Measurements from ENCODE around the gene GNG7. TPM values are rescaled to one million over a fixed set of nuclear protein-coding genes. Genes with fewer than 3 reads are reported as not detected.
A peak's percentile ranks its signal among the peaks of the same experiment; 100 is the strongest.
"Not testable (repeated sequence)": the region's sequence is repeated elsewhere in the genome, so short reads cannot be mapped to it uniquely, and the experiment has no call there.

The GNG7 gene
- total RNA-seq, 2 donors from 2014 or later, result 12.3 to 12.4 TPM

GRCh38 chr19:2538096-2538757 lies 164.3 kb downstream of the GNG7 start:
- no peak for TF ChIP-seq CTCF (conservative IDR thresholded peaks at IDR 0.05)
- H3K36me3 ChIP-seq (ENCODE audit: control insufficient read depth, insufficient read depth, low read length), result no peaks in the 10 kb centered on the region
- peaks cover 8% of the 10 kb centered on the region for H3K4me1 ChIP-seq (ENCODE audit: control insufficient read depth, insufficient read depth, low read length)
- H3K4me1 Mint-ChIP-seq, result peaks cover 16% of the 10 kb centered on the region
- peak overlapping the region; percentile 21 for H3K27ac Mint-ChIP-seq
- no peaks in the 10 kb centered on the region for H3K9me3 Mint-ChIP-seq
- WGBS, 2 experiments (ENCODE audit: insufficient coverage in 1 of 2, insufficient read length in 1 of 2), result 95 to 97% methylated on average over 6 to 10 of the region's 10 CpGs
- H3K36me3 Mint-ChIP-seq (ENCODE audit: low read depth), result no peaks in the 10 kb centered on the region
- no peak overlapping the region for H3K9ac ChIP-seq (ENCODE audit: extremely low read depth, low read length, poor library complexity, severe bottlenecking)
- no peak overlapping the region for H3K4me3 Mint-ChIP-seq
- H3K27ac ChIP-seq (ENCODE audit: low read depth, low read length), result no peak overlapping the region
- DNase-seq, result no peak
- no peak overlapping the region for H3K4me3 ChIP-seq (ENCODE audit: low read length)
- peaks cover 3% of the 10 kb centered on the region for H3K9me3 ChIP-seq (ENCODE audit: control insufficient read depth, low read length)
- no peaks in the 10 kb centered on the region for H3K27me3 ChIP-seq (ENCODE audit: control insufficient read depth, insufficient read depth, low read length, poor library complexity, severe bottlenecking)
- H3K27me3 Mint-ChIP-seq (ENCODE audit: insufficient read depth), result no peaks in the 10 kb centered on the region

- not testable (repeated sequence) for H3K4me3 ChIP-seq (ENCODE audit: low read length); H3K4me1 ChIP-seq (ENCODE audit: control insufficient read depth, insufficient read depth, low read length); H3K27me3 ChIP-seq (ENCODE audit: control insufficient read depth, insufficient read depth, low read length, poor library complexity, severe bottlenecking); H3K36me3 Mint-ChIP-seq (ENCODE audit: low read depth); H3K9ac ChIP-seq (ENCODE audit: extremely low read depth, low read length, poor library complexity, severe bottlenecking); H3K9me3 ChIP-seq (ENCODE audit: control insufficient read depth, low read length); H3K9me3 Mint-ChIP-seq; H3K4me3 Mint-ChIP-seq; H3K27ac ChIP-seq (ENCODE audit: low read depth, low read length); H3K36me3 ChIP-seq (ENCODE audit: control insufficient read depth, insufficient read depth, low read length); H3K27me3 Mint-ChIP-seq (ENCODE audit: insufficient read depth); DNase-seq
- peaks cover 15% of the 10 kb centered on the region for H3K4me1 Mint-ChIP-seq
- 89 to 95% methylated on average over 5 to 9 of the region's 9 CpGs for WGBS, 2 experiments (ENCODE audit: insufficient coverage in 1 of 2, insufficient read length in 1 of 2)
- peak overlapping the region; percentile 21 for H3K27ac Mint-ChIP-seq
These were observed 164.9 kb downstream of the GNG7 start for GRCh38 chr19:2537584-2537983.

GRCh38 chr19:2536461-2536860 lies 166.0 kb downstream of the GNG7 start:
- no peak overlapping the region for H3K4me3 Mint-ChIP-seq
- no peak for DNase-seq
- WGBS, 2 experiments (ENCODE audit: insufficient coverage in 1 of 2, insufficient read length in 1 of 2), result 91 to 93% methylated on average over 11 to 12 of the region's 12 CpGs
- no peaks in the 10 kb centered on the region for H3K36me3 Mint-ChIP-seq (ENCODE audit: low read depth)
- H3K4me3 ChIP-seq (ENCODE audit: low read length), result no peak overlapping the region
- no peak overlapping the region for H3K9ac ChIP-seq (ENCODE audit: extremely low read depth, low read length, poor library complexity, severe bottlenecking)
- H3K27me3 ChIP-seq (ENCODE audit: control insufficient read depth, insufficient read depth, low read length, poor library complexity, severe bottlenecking), result no peaks in the 10 kb centered on the region
- peaks cover 8% of the 10 kb centered on the region for H3K4me1 ChIP-seq (ENCODE audit: control insufficient read depth, insufficient read depth, low read length)
- TF ChIP-seq CTCF (conservative IDR thresholded peaks at IDR 0.05), result no peak
- no peak overlapping the region for H3K27ac Mint-ChIP-seq
- H3K4me1 Mint-ChIP-seq, result peaks cover 15% of the 10 kb centered on the region
- H3K27me3 Mint-ChIP-seq (ENCODE audit: insufficient read depth), result no peaks in the 10 kb centered on the region
- H3K9me3 Mint-ChIP-seq, result peaks cover 3% of the 10 kb centered on the region
- H3K27ac ChIP-seq (ENCODE audit: low read depth, low read length), result no peak overlapping the region
- no peaks in the 10 kb centered on the region for H3K36me3 ChIP-seq (ENCODE audit: control insufficient read depth, insufficient read depth, low read length)
- peaks cover 17% of the 10 kb centered on the region for H3K9me3 ChIP-seq (ENCODE audit: control insufficient read depth, low read length)
